Suprapubic skin (tissue), 4 donors: ENCODE data around the gene ROR2. TPM values are rescaled to one million over a fixed set of nuclear protein-coding genes. Genes with fewer than 3 reads are reported as not detected.

Source experiments
- DNase-seq, 2 donors: peaks; one replicate each; pipeline ENCODE4 v3.0.0-alpha.2; 2019; ENCODE audit warnings: low spot score in 2 of 2
- H3K27ac ChIP-seq: fragments of 200-600 bp; sonication (generic); one replicate; pipeline ENCODE4 v1.5.1; 2019
- H3K27me3 ChIP-seq: fragments of 200-600 bp; sonication (generic); one replicate; pipeline ENCODE4 v1.5.1; 2019
- H3K36me3 ChIP-seq: fragments of 200-600 bp; sonication (generic); one replicate; pipeline ENCODE4 v1.5.1; 2019
- H3K4me1 ChIP-seq: fragments of 200-600 bp; sonication (generic); one replicate; pipeline ENCODE4 v1.5.1; 2019
- H3K4me3 ChIP-seq: fragments of 200-600 bp; sonication (generic); one replicate; pipeline ENCODE4 v1.5.1; 2019; ENCODE audit warnings: mild to moderate bottlenecking
- H3K9me3 ChIP-seq: fragments of 200-600 bp; sonication (generic); one replicate; pipeline ENCODE4 v1.5.1; 2019
- EP300 ChIP-seq: sonication (generic); formaldehyde crosslinking; IDR thresholded peaks from one replicate; pipeline ENCODE4 v1.6.1; 2017; ENCODE audit warnings: antibody characterized with exemption
- POLR2A ChIP-seq, 2 donors: fragments of 450-650 bp; IDR thresholded peaks; one replicate each; pipeline ENCODE4 v1.6.1; 2017; ENCODE audit warnings: antibody characterized with exemption in 2 of 2, mild to moderate bottlenecking in 2 of 2, moderate library complexity in 2 of 2
- POLR2AphosphoS5 ChIP-seq, 3 donors: sonication (generic); formaldehyde crosslinking; IDR thresholded peaks; one replicate each; pipeline ENCODE4 v1.6.1; 2017; ENCODE audit warnings: antibody characterized with exemption in 3 of 3
- WGBS: methylation state at CpG from one replicate; pipeline ENCODE4 v1.1.5; 2018; 5-methylcytosine and 5-hydroxymethylcytosine counted together
- total RNA-seq, 4 donors: library from RNA; depleted of rRNA; stranded (reverse); fragments of >200 nt; gene quantifications; one replicate each; pipeline ENCODE4 v1.1.0, GENCODE V29; 2016
- TF ChIP-seq, protein P1 (sequence below), 2 donors: fragments of 200-600 bp in 1 of 2; fragments of 450-650 bp in 1 of 2; sonication (generic) in 1 of 2; IDR thresholded peaks; one replicate each; pipeline ENCODE4 v1.5.1; 2016 to 2019; ENCODE audit warnings: antibody characterized with exemption in 2 of 2, mild to moderate bottlenecking in 1 of 2, moderate library complexity in 1 of 2

ROR2 gene
- total RNA-seq, 4 donors from 2014 or later: 3.3 to 7.3 (median 5.0) TPM

DNA sequence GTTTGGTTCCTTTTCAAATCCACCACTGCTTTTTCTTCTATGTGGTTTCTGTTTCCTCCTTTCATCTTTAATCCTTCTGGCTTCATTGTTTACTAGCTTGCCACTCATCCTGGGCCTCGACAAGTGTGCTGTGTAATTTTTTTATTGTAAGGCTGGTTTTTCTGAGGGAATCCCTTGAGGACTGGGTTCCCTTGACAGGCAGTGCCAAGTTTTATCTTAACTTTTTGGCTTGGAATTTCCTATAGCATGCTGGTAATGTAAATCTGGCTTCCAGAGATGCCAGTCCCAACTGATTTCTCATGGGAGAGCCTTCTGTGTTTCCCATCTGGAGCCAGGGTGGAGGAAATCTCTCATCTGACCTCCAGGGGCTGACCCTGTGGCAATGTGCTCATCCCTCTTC lies 184.7 kb downstream of the ROR2 start:
- DNase-seq: no peak
- WGBS: 67% methylated on average over 1 of the region's 1 CpG
- TF ChIP-seq, protein P1, sequence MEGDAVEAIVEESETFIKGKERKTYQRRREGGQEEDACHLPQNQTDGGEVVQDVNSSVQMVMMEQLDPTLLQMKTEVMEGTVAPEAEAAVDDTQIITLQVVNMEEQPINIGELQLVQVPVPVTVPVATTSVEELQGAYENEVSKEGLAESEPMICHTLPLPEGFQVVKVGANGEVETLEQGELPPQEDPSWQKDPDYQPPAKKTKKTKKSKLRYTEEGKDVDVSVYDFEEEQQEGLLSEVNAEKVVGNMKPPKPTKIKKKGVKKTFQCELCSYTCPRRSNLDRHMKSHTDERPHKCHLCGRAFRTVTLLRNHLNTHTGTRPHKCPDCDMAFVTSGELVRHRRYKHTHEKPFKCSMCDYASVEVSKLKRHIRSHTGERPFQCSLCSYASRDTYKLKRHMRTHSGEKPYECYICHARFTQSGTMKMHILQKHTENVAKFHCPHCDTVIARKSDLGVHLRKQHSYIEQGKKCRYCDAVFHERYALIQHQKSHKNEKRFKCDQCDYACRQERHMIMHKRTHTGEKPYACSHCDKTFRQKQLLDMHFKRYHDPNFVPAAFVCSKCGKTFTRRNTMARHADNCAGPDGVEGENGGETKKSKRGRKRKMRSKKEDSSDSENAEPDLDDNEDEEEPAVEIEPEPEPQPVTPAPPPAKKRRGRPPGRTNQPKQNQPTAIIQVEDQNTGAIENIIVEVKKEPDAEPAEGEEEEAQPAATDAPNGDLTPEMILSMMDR (IDR thresholded peaks at IDR 0.05): no peak
- no peak for TF ChIP-seq POLR2A (IDR thresholded peaks at IDR 0.05)
- no peak for TF ChIP-seq EP300
- no peak for TF ChIP-seq POLR2AphosphoS5 (IDR thresholded peaks at IDR 0.05)
- H3K27ac ChIP-seq: no peak overlapping the region
- no peaks in the 10 kb centered on the region for H3K9me3 ChIP-seq
- H3K27me3 ChIP-seq: peaks cover 4% of the 10 kb centered on the region
- H3K36me3 ChIP-seq: no peaks in the 10 kb centered on the region
- peaks cover 7% of the 10 kb centered on the region for H3K4me1 ChIP-seq
- no peak overlapping the region for H3K4me3 ChIP-seq

DNA sequence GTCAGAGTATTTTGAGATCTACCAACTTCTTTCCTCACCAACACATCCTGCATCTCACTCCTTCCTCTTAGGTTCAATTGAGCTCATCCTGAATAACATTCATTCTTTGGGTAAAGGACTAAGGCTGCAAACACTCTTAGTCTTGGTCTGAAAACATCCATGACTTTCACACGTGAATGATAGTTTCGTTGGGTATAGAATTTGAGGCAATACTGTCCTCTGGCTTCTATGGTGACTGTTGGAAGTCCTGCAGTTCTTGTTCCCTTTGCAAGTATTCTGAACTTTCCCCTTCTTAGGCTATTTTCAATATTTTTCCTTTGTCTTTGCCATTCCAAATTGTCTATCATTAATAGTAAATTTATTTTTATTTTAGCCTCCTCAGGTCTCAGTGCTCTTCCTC lies 185.4 kb downstream of the ROR2 start:
- 88% methylated on average over 2 of the region's 2 CpGs for WGBS

DNA sequence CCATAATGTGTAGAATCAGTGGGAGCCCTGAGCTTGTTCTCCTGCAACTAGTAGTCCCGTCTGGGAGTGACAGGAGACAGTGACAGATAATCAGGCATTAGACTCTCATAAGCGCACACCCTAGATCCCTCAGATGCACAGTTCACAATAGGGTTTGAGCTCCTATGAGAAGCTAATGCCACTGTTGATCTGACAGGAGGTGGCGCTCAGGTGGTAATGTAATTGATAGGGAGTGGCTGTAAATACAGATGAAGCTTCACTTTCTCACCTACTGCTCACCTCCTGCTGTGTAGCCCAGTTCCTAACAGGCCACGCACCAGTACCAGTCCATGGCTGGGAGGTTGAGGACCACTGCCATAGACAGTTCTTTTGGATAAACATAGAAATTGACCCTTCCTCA lies 188.7 kb downstream of the ROR2 start:
- TF ChIP-seq POLR2AphosphoS5 (IDR thresholded peaks at IDR 0.05): no peak
- TF ChIP-seq EP300: no peak
- TF ChIP-seq, protein P1 (IDR thresholded peaks at IDR 0.05): no peak
- TF ChIP-seq POLR2A (IDR thresholded peaks at IDR 0.05): no peak

More for the DNA sequence above, 185.4 kb downstream of the ROR2 start:
- Histone ChIP-seq H3K27ac (no peak overlapping the region), H3K9me3 (no peaks in the 10 kb centered on the region), H3K36me3 (no peaks in the 10 kb centered on the region), H3K27me3 (peaks cover 4% of the 10 kb centered on the region), H3K4me3 (no peak overlapping the region), H3K4me1 (peaks cover under 1% of the 10 kb centered on the region)
- DNase-seq: no peak
- no peak for TF ChIP-seq POLR2AphosphoS5 (IDR thresholded peaks at IDR 0.05)
- no peak for TF ChIP-seq EP300
- TF ChIP-seq POLR2A (IDR thresholded peaks at IDR 0.05): no peak
- TF ChIP-seq, protein P1 (IDR thresholded peaks at IDR 0.05): no peak

DNA sequence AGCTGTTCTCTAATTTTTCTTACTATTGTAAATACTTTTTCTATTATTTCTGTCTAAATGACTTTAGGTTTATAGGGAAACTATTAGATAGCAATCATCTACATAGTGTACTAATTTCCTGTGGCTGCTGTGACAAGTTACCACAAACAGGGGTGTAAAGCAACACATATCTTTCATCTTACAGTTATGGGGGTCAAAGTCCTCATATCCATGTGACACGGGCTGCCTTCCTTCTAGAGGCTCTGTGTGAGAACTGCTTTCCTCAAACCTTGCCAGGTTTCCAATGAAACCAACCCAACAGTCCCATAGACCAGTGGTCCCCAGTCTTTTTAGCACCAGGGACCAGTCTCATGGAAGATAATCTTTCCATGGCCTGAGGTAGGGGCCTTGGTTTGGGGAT lies 189.1 kb downstream of the ROR2 start:
- H3K4me1 ChIP-seq: no peaks in the 10 kb centered on the region
- no peak overlapping the region for H3K4me3 ChIP-seq
- WGBS: 92% methylated on average over 1 of the region's 1 CpG
- no peak overlapping the region for H3K27ac ChIP-seq
- H3K27me3 ChIP-seq: no peaks in the 10 kb centered on the region
- no peaks in the 10 kb centered on the region for H3K9me3 ChIP-seq
- no peak for DNase-seq
- no peaks in the 10 kb centered on the region for H3K36me3 ChIP-seq
- TF ChIP-seq, protein P1 (IDR thresholded peaks at IDR 0.05): no peak
- TF ChIP-seq POLR2AphosphoS5 (IDR thresholded peaks at IDR 0.05) (no peak), POLR2A (IDR thresholded peaks at IDR 0.05) (no peak), EP300 (no peak)

More for the DNA sequence above, 188.7 kb downstream of the ROR2 start:
- no peaks in the 10 kb centered on the region for H3K27me3 ChIP-seq
- H3K4me3 ChIP-seq: no peak overlapping the region
- H3K36me3 ChIP-seq: no peaks in the 10 kb centered on the region
- DNase-seq: no peak
- no peaks in the 10 kb centered on the region for H3K9me3 ChIP-seq
- H3K27ac ChIP-seq: no peak overlapping the region
- H3K4me1 ChIP-seq: no peaks in the 10 kb centered on the region
- WGBS: 93% methylated on average over 4 of the region's 4 CpGs

DNA sequence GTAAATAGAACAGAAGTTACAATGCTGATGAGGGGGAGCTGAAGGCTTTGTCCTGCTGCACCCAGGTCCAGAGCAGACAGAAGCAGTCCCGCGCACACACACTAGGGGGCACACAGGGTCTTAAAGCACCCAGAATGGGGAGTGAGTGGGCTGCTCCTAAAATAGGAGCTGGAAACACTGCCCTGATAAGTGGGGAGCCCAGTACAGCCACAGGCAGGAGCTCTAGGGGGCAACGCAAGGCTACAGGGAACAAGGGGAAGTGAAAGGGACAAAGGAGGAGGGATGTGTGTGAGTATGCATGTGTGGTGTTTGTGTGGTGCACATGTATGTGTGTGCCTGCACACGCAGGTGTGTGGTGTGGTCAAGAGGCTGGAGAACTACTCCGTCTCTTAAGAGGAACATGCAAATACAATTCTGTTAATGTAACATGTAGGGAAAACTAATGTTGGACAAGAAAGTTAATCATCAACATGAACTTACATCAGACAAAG lies 191.5 kb downstream of the ROR2 start:
- TF ChIP-seq, protein P1 (IDR thresholded peaks at IDR 0.05): peak in 1 of 2 donors; percentile 38
- TF ChIP-seq POLR2A (IDR thresholded peaks at IDR 0.05) (no peak), EP300 (no peak), POLR2AphosphoS5 (IDR thresholded peaks at IDR 0.05) (no peak)
- no peaks in the 10 kb centered on the region for H3K4me1 ChIP-seq
- no peaks in the 10 kb centered on the region for H3K27me3 ChIP-seq
- no peak overlapping the region for H3K27ac ChIP-seq
- no peaks in the 10 kb centered on the region for H3K9me3 ChIP-seq
- H3K36me3 ChIP-seq: no peaks in the 10 kb centered on the region
- no peak overlapping the region for H3K4me3 ChIP-seq
- no peak for DNase-seq
- WGBS: 72% methylated on average over 5 of the region's 5 CpGs
